Keratinocyte (primary cell): Measurements from ENCODE around the gene OVOL3.

Source experiments
- EZH2 ChIP-seq: IDR thresholded peaks from one replicate; pipeline ENCODE4 v1.6.1; 2012; ENCODE audit warnings: inconsistent platforms, mild to moderate bottlenecking, low read length, moderate library complexity
- TF ChIP-seq, protein P1 (sequence below), 3 experiments: IDR thresholded peaks in 1 of 3; conservative IDR thresholded peaks in 1 of 3; optimal IDR thresholded peaks in 1 of 3; 2 replicates in 2 of 3; 3 replicates in 1 of 3; pipeline versions ENCODE3 to v1.5.1; 2011; ENCODE audit warnings: low read length in 3 of 3, mild to moderate bottlenecking in 3 of 3, moderate library complexity in 2 of 3, control low read depth in 1 of 3, inconsistent platforms in 1 of 3; ENCODE audit not compliant: insufficient read depth in 2 of 3; ENCODE audit errors: extremely low read depth in 1 of 3

DNA sequence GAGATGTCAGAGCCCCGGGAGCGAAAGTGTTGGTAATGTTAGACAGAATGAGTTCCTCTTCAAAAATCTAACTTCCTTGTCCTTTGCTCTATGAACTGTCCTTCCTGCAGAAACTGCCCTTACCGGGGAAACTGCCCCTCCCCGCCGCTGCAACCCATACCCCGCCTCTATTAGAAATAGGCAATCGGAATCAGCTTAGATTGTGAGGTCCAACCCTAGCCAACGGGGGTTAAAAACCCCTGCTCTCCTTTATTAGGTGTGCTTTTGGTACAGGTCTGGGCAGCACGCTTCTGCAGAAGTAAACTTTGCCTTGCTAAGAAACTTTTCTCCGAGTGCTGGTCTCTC is 17.4 kb downstream of the OVOL3 start:
- TF ChIP-seq, protein P1, sequence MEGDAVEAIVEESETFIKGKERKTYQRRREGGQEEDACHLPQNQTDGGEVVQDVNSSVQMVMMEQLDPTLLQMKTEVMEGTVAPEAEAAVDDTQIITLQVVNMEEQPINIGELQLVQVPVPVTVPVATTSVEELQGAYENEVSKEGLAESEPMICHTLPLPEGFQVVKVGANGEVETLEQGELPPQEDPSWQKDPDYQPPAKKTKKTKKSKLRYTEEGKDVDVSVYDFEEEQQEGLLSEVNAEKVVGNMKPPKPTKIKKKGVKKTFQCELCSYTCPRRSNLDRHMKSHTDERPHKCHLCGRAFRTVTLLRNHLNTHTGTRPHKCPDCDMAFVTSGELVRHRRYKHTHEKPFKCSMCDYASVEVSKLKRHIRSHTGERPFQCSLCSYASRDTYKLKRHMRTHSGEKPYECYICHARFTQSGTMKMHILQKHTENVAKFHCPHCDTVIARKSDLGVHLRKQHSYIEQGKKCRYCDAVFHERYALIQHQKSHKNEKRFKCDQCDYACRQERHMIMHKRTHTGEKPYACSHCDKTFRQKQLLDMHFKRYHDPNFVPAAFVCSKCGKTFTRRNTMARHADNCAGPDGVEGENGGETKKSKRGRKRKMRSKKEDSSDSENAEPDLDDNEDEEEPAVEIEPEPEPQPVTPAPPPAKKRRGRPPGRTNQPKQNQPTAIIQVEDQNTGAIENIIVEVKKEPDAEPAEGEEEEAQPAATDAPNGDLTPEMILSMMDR (optimal IDR thresholded peaks at IDR 0.05 in 1 of 3, IDR thresholded peaks at IDR 0.05 in 1 of 3, conservative IDR thresholded peaks at IDR 0.05 in 1 of 3; ENCODE audit: extremely low read depth in 1 of 3, insufficient read depth in 2 of 3, low read length in 3 of 3), result no peak
- TF ChIP-seq EZH2, result no peak
